Fibroblast of lung (primary cell): ENCODE data around the gene CCDC148.

ENCODE experiments used
- CTCF ChIP-seq, 2 donors: IDR thresholded peaks in 1 of 2; conservative IDR thresholded peaks in 1 of 2; 1 replicate in 1 of 2; 2 replicates in 1 of 2; pipeline ENCODE4 v1.5.1; 2011 to 2012; ENCODE audit warnings: low read length in 2 of 2, control low read depth in 1 of 2, inconsistent platforms in 1 of 2, low read depth in 1 of 2, mild to moderate bottlenecking in 1 of 2
- EZH2 ChIP-seq: IDR thresholded peaks from 2 replicates; pipeline ENCODE4 v1.5.1; 2012; ENCODE audit warnings: low read length, control low read depth, mild to moderate bottlenecking; ENCODE audit errors: missing control alignments

GRCh38 chr2:158240975-158241374, 215.6 kb downstream of the CCDC148 start:
- TF ChIP-seq CTCF (conservative IDR thresholded peaks at IDR 0.05 in 1 of 2, IDR thresholded peaks at IDR 0.05 in 1 of 2; ENCODE audit: low read depth in 1 of 2, low read length in 2 of 2) (no peak), EZH2 (no peak)
